B cell (primary cell): ENCODE measurements around the gene CD44. TPM values are rescaled to one million over a fixed set of nuclear protein-coding genes. Genes with fewer than 3 reads are reported as not detected.

ENCODE experiments used
- ATAC-seq: fragments of 200-7000 bp; cut with Tn5 transposase; one replicate; pipeline ENCODE4 v1.10.0; 2021; ENCODE audit warnings: low read depth, mild to moderate bottlenecking, moderate number of reproducible peaks, moderate library complexity
- CTCF ChIA-PET: fragments of 350-600 bp; sonication (Branson Sonifier 250); formaldehyde crosslinking; loops from one replicate; lab custom pipeline; 2021; ENCODE audit warnings: antibody characterized with exemption, inconsistent platforms; lab: Charles Lee
- POLR2A ChIA-PET: fragments of 350-600 bp; sonication (Branson Sonifier 250); formaldehyde crosslinking; loops from one replicate; lab custom pipeline; 2021; ENCODE audit warnings: antibody characterized with exemption; lab: Charles Lee
- DNase-seq: peaks from one replicate; pipeline ENCODE4 v3.0.0; 2013
- H2AFZ ChIP-seq: 2 replicates; pipeline ENCODE4 v1.6.1; 2012; ENCODE audit warnings: mild to moderate bottlenecking, low read depth, low read length; ENCODE audit not compliant: insufficient read depth, poor library complexity, severe bottlenecking
- H3K27ac ChIP-seq, 2 donors: 1 replicate in 1 of 2; 2 replicates in 1 of 2; pipeline ENCODE4 v1.5.1; 2012 to 2013; ENCODE audit warnings: low read length in 2 of 2, mild to moderate bottlenecking in 2 of 2, moderate library complexity in 1 of 2
- H3K27me3 ChIP-seq, 4 experiments: fragments of 200-600 bp in 1 of 4; sonication (generic) in 1 of 4; replicated peaks in 1 of 4; 1 replicate in 2 of 4; 2 replicates in 2 of 4; pipeline versions ENCODE4 v1.6.1 to v1.7.0; 2013 to 2016; ENCODE audit warnings: low read length in 3 of 4, mild to moderate bottlenecking in 2 of 4, mixed read lengths in 1 of 4, moderate library complexity in 1 of 4; ENCODE audit not compliant: insufficient read depth in 4 of 4, control insufficient read depth in 3 of 4; ENCODE audit errors: control extremely low read depth in 1 of 4
- H3K36me3 ChIP-seq, 2 experiments: replicated peaks in 1 of 2; 1 replicate in 1 of 2; 2 replicates in 1 of 2; pipeline versions ENCODE4 v1.6.1 to v1.7.1; 2013; ENCODE audit warnings: low read length in 1 of 2; ENCODE audit not compliant: insufficient read depth in 2 of 2, control insufficient read depth in 1 of 2; ENCODE audit errors: control extremely low read depth in 1 of 2, extremely low read depth in 1 of 2
- H3K4me1 ChIP-seq, 2 donors: fragments of 200-600 bp in 1 of 2; sonication (generic) in 1 of 2; 1 replicate in 1 of 2; 2 replicates in 1 of 2; pipeline versions ENCODE4 v1.5.1 to v1.6.1; 2013 to 2017; ENCODE audit warnings: low read length in 2 of 2; ENCODE audit not compliant: control insufficient read depth in 2 of 2, insufficient read depth in 2 of 2
- H3K4me2 ChIP-seq: replicated peaks from 2 replicates; pipeline ENCODE3; 2012; ENCODE audit warnings: mild to moderate bottlenecking, low read depth, low read length; ENCODE audit not compliant: poor library complexity, severe bottlenecking
- H3K4me3 ChIP-seq, 5 experiments: fragments of 200-600 bp in 1 of 5; sonication (generic) in 1 of 5; 1 replicate in 3 of 5; 2 replicates in 2 of 5; pipeline versions ENCODE4 v1.5.1 to v1.7.0; 2011 to 2016; ENCODE audit warnings: low read length in 4 of 5, mild to moderate bottlenecking in 4 of 5, low read depth in 2 of 5, control low read depth in 1 of 5, moderate library complexity in 1 of 5; ENCODE audit not compliant: insufficient read depth in 1 of 5; ENCODE audit errors: control extremely low read depth in 1 of 5, extremely low read depth in 1 of 5
- H3K79me2 ChIP-seq: fragments of 200-600 bp; sonication (generic); one replicate; pipeline ENCODE4 v1.6.0; 2016; ENCODE audit warnings: low read length; ENCODE audit not compliant: control insufficient read depth, insufficient read depth
- H3K9ac ChIP-seq: fragments of 200-600 bp; sonication (generic); 2 replicates; pipeline ENCODE4 v1.6.1; 2017; ENCODE audit warnings: mild to moderate bottlenecking, low read length, moderate library complexity
- H3K9me3 ChIP-seq, 3 donors: one replicate each; pipeline versions ENCODE4 v1.6.1 to v1.7.1; 2013; ENCODE audit warnings: low read length in 2 of 3; ENCODE audit not compliant: control insufficient read depth in 2 of 3, insufficient read depth in 1 of 3; ENCODE audit errors: control extremely low read depth in 1 of 3
- H4K20me1 ChIP-seq: 2 replicates; pipeline ENCODE4 v1.6.0; 2012; ENCODE audit warnings: mild to moderate bottlenecking, low read length; ENCODE audit not compliant: insufficient read depth, control insufficient read depth, poor library complexity, severe bottlenecking
- H3K27ac Mint-ChIP-seq: one replicate; pipeline ENCODE4 v1.8.0; 2021; ENCODE audit warnings: mixed read lengths
- H3K27me3 Mint-ChIP-seq: one replicate; pipeline ENCODE4 v1.8.0; 2021; ENCODE audit warnings: mixed read lengths
- H3K4me1 Mint-ChIP-seq: one replicate; pipeline ENCODE4 v1.8.0; 2021; ENCODE audit warnings: mixed read lengths
- H3K4me3 Mint-ChIP-seq: one replicate; pipeline ENCODE4 v1.8.0; 2021; ENCODE audit warnings: mixed read lengths
- H3K9me3 Mint-ChIP-seq: one replicate; pipeline ENCODE4 v1.8.0; 2022; ENCODE audit warnings: mixed read lengths; ENCODE audit not compliant: insufficient read depth
- EZH2 ChIP-seq: IDR thresholded peaks from 2 replicates; pipeline ENCODE4 v1.6.1; 2012; ENCODE audit warnings: borderline replicate concordance, low read depth, mild to moderate bottlenecking, moderate library complexity, low read length; ENCODE audit not compliant: insufficient read depth, poor library complexity, severe bottlenecking
- WGBS: methylation state at CpG from one replicate; pipeline ENCODE4 v1.1.5; 2013; ENCODE audit warnings: missing lambda C conversion rate; ENCODE audit not compliant: insufficient coverage; 5-methylcytosine and 5-hydroxymethylcytosine counted together
- intact Hi-C: fragments of 100-400 bp; cut with micrococcal nuclease; formaldehyde crosslinking; loops from one replicate; pipeline ENCODE4 v1.10.0; 2022
- polyA plus RNA-seq: library from polyadenylated mRNA; depleted of rRNA; stranded (reverse); fragments of >200 nt; gene quantifications from 2 replicates; pipeline ENCODE4 v1.2.3, GENCODE V29; 2012
- total RNA-seq, 2 donors: library from RNA; stranded (reverse); fragments of 120-200 nt in 1 of 2; gene quantifications; 1 replicate in 1 of 2; 2 replicates in 1 of 2; pipeline versions ENCODE4 v1.2.3 to v1.2.4, GENCODE V29; 2013 to 2022
- TF ChIP-seq, protein P1 (sequence below): fragments of 200-600 bp; IDR thresholded peaks from one replicate; pipeline ENCODE4 v1.8.0; 2022; ENCODE audit warnings: antibody characterized with exemption, mild to moderate bottlenecking

Gene CD44
- total and polyA plus RNA-seq, 2 donors (not counting 1 experiment from before 2014, with no cell fraction given), result 261 to 896 TPM

- no peak for TF ChIP-seq EZH2
- TF ChIP-seq, protein P1, sequence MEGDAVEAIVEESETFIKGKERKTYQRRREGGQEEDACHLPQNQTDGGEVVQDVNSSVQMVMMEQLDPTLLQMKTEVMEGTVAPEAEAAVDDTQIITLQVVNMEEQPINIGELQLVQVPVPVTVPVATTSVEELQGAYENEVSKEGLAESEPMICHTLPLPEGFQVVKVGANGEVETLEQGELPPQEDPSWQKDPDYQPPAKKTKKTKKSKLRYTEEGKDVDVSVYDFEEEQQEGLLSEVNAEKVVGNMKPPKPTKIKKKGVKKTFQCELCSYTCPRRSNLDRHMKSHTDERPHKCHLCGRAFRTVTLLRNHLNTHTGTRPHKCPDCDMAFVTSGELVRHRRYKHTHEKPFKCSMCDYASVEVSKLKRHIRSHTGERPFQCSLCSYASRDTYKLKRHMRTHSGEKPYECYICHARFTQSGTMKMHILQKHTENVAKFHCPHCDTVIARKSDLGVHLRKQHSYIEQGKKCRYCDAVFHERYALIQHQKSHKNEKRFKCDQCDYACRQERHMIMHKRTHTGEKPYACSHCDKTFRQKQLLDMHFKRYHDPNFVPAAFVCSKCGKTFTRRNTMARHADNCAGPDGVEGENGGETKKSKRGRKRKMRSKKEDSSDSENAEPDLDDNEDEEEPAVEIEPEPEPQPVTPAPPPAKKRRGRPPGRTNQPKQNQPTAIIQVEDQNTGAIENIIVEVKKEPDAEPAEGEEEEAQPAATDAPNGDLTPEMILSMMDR, result peak; percentile 23
- peaks cover 80% of the 10 kb centered on the region for H3K4me1 Mint-ChIP-seq
Observed at GRCh38 chr11:35144136-35144741, 5.3 kb downstream of the CD44 start.

DNA sequence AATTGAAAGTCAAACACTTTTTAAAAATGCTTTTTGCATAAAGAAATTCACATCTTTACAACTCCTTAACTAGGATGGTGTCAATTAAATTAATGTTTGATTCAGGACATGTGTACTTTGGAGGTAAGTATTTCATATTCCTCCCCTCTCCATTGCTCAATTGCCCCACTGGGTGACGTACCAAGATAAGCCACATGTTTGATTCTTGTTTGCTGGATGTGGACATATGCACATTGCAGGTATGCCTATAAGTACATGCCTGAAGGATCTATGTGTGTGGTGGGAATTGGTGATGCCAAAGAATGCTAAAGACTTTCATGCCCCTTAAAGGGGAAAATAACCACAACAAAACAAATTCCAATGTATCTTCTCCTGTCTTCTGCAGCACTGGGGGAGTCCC lies 5.8 kb downstream of the CD44 start:
- Histone ChIP-seq H3K4me2 (peak overlapping the region; percentile 91), H2AFZ (no peak overlapping the region), H3K36me3 (peaks cover 0 to 46% of the 10 kb centered on the region in 2 experiments), H3K27me3 (no peaks in the 10 kb centered on the region), H3K79me2 (peaks cover 96% of the 10 kb centered on the region), H3K9ac (peak overlapping the region; percentile 33), H4K20me1 (peaks cover 71% of the 10 kb centered on the region), H3K4me3 (peak overlapping the region in 1 of 5 experiments; percentile 34), H3K27ac (peak overlapping the region; percentile 79 to 87), H3K4me1 (peaks cover 80 to 96% of the 10 kb centered on the region in 2 donors), H3K9me3 (no peaks in the 10 kb centered on the region)
- peak overlapping the region; percentile 84 for H3K27ac Mint-ChIP-seq
- no peak for ATAC-seq
- intact Hi-C loops, result loop anchor here (1.0 to 5.0 kb wide), 6 partner anchors 18 to 247 kb away; partner anchors contain the start of genes APIP and PDHX
- peaks cover 85% of the 10 kb centered on the region for H3K4me1 Mint-ChIP-seq
- no peak for DNase-seq
- peak overlapping the region; percentile 78 for H3K4me3 Mint-ChIP-seq
- TF ChIP-seq EZH2, result no peak
- TF ChIP-seq, protein P1, result no peak
- no CpG with 5 or more reads among the region's 1 CpG for WGBS
- no peaks in the 10 kb centered on the region for H3K27me3 Mint-ChIP-seq
- H3K9me3 Mint-ChIP-seq, result no peaks in the 10 kb centered on the region
- POLR2A ChIA-PET, result interaction anchor here (1.3 to 1.5 kb wide), 3 partner anchors 18 to 94 kb away, joined by 4 to 7 read pairs (median 5); no protein-coding TSS in a partner anchor
- CTCF ChIA-PET, result interaction anchor here (0.7 to 1.7 kb wide), 9 partner anchors 19 to 221 kb away, joined by 3 to 10 read pairs (median 3); no protein-coding TSS in a partner anchor

More at GRCh38 chr11:35144136-35144741, 5.3 kb downstream of the CD44 start:
- Histone ChIP-seq H3K36me3 (peaks cover 0 to 41% of the 10 kb centered on the region in 2 experiments), H3K4me3 (peak overlapping the region; percentile 1 to 89 (median 26)), H3K27ac (peak overlapping the region; percentile 79 to 87), H3K9me3 (no peaks in the 10 kb centered on the region), H3K4me1 (peaks cover 80 to 90% of the 10 kb centered on the region in 2 donors), H3K9ac (peak overlapping the region; percentile 34), H4K20me1 (peaks cover 69% of the 10 kb centered on the region), H3K79me2 (peaks cover 96% of the 10 kb centered on the region), H3K27me3 (no peaks in the 10 kb centered on the region), H3K4me2 (peak overlapping the region; percentile 91), H2AFZ (no peak overlapping the region)
- ChIA-PET POLR2A (interaction anchor here (1.1 to 1.5 kb wide), 4 partner anchors 19 to 94 kb away, joined by 3 to 7 read pairs (median 4); no protein-coding TSS in a partner anchor), CTCF (interaction anchor here (0.7 to 1.7 kb wide), 9 partner anchors 19 to 221 kb away, joined by 3 to 10 read pairs (median 3); no protein-coding TSS in a partner anchor)
- Mint-ChIP-seq H3K9me3 (no peaks in the 10 kb centered on the region), H3K27me3 (no peaks in the 10 kb centered on the region), H3K27ac (peak overlapping the region; percentile 83), H3K4me3 (peak overlapping the region; percentile 78)
- ATAC-seq (peak; percentile 60), DNase-seq (peak; percentile 90)
- 0% methylated on average over 5 of the region's 10 CpGs for WGBS
- intact Hi-C loops, result loop anchor here (1.0 to 5.0 kb wide), 6 partner anchors 19 to 248 kb away; partner anchors contain the start of genes APIP and PDHX
